ENCODE data around the gene CAB39L.

CAB39L gene

GRCh38 chr13:49441312-49441711 lies 2.6 kb downstream of the CAB39L start:
- DNase-seq: no peak

GRCh38 chr13:49439609-49440008 lies 4.3 kb downstream of the CAB39L start:
- DNase-seq: no peak

GRCh38 chr13:49437705-49438104 lies 6.2 kb downstream of the CAB39L start:
- DNase-seq: no peak

DNA sequence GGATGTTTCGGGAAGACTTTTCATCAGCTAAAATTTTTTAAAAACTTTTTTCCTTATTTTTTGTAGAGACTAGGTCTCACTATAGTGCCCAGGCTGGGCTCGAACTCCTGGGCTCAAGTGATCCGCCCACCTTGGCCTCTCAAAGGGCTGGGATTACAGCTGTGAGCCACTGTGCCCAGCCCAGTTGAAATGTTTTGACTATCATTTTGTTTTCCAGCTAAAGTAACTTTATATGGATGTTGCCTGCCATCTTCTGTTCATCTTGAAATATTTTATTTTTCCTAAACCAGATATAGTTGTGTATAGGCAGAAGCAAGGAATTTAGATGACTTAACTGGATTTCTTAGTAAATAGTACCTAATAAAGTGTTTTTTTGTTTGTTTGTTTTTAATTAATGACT lies 7.0 kb downstream of the CAB39L start:
- peak; percentile 28 for DNase-seq

DNA sequence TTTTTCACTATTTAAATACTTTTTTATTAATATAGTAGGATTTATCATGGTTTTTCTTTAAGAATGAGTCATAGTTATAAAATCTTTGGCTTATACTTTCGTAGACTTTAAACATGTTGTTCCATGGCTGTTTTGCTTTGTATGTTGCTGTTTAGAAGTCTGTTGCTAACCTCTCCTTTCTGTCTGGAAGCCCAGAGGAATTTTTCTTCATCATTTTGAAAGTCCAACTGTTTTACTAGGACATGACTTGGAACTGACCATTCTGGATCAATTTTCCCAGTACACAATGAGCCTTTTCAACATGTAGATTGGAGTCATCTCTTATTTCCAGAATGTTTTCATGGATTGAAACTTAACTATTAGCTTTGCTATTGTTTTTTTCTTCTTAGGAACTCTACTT lies 7.9 kb downstream of the CAB39L start:
- no peak for DNase-seq

DNA sequence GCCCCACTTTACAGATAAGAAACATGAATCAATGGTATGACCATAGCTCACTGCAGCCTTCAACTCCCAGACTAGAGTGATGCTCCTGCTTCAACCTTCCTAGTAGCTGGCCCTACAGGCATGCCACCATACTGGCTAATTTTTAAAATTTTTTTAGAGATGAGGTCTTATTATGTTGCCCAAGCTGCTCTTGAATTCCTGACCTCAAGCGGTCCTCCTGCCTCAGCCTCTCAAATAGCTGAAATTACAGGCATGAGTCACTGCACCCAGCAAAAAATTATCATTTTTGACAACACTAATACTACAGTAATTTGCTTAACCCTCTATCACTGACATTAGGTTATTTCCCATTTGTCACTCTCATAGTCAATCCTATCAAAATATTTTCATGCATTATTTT lies 14.7 kb downstream of the CAB39L start:
- no peak for DNase-seq

- DNase-seq: no peak
Measured at GRCh38 chr13:49428041-49428763, 15.7 kb downstream of the CAB39L start.

- no peak for DNase-seq
Measured at GRCh38 chr13:49424011-49424560, 19.8 kb downstream of the CAB39L start.

DNA sequence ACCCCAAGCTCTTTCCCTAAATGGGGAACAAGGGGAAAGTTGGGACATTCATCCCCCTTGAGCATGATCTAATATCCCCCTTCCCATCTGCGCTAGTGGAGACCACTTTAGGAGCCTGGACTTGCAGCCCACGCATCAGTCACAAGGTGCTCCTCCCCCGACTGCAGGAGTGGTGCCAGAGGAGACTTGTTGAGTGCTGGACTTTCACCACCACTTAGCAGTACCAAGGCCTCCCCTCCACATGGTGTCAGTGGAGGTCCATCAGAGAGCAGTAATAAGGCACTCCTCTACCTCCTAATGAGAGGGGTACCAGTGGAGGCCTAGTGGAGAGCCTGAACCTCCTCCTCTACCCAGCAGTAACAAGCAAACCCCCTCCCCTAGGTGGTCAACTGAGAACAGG lies 22.5 kb downstream of the CAB39L start:
- no peak for DNase-seq

DNA sequence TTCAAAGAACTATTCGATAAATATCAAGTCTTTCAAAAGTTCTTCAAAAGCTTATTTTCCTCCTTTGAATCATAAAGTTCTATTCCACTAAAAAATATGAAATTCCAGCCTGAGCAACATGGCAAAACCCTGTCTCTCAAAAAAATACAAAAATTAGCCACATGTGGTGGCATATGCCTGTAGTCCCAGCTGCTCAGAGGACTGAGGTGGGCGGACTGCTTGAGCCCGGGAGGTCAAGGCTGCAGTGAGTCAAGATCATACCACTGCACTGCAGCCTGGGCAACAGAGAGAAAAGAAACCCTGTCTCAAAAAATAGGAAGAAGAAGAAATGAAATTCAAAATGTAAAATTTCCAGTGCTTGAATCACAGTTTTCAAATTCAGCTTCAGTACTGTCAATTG lies 24.6 kb downstream of the CAB39L start:
- DNase-seq: no peak

GRCh38 chr13:49418206-49418605 lies 25.7 kb downstream of the CAB39L start:
- DNase-seq: no peak

DNA sequence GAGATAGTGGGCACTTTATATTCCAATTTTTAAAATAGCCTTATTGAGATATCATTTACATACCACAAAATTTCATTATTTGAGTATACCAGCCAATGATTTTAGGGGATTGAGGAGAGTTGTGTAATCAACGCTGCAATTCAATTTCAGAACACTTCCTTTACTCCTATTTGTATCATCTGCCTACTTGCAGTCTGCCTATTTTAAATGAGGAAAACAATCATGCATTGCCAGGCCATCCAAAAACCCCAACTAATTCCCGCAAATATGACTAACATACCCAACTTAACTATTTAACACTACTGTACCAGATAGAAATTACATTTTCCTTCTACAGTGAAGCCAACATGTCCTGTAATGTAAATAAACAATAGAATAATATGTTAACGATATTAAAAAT lies 26.7 kb downstream of the CAB39L start:
- no peak for DNase-seq

GRCh38 chr13:49412749-49413148 lies 31.1 kb downstream of the CAB39L start:
- DNase-seq: no peak

DNA sequence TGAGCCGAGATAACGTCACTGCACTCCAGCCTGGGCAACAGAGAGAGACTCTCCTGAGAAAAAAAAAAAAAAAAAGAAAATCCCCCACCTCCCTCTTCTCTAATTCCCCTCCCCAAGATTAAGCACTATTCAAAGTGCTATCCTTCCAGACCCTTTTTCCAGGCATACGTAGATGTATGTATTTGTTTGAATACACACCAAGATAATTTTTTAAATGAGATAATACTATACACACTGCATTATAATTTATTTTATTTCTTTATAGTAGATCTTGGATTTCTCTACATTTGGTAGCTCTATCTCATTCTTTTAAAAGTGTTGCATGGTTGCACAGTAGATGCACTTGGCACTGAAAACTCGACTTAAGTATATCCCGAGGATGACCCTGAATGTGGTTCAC lies 32.5 kb downstream of the CAB39L start:
- no peak for DNase-seq

DNA sequence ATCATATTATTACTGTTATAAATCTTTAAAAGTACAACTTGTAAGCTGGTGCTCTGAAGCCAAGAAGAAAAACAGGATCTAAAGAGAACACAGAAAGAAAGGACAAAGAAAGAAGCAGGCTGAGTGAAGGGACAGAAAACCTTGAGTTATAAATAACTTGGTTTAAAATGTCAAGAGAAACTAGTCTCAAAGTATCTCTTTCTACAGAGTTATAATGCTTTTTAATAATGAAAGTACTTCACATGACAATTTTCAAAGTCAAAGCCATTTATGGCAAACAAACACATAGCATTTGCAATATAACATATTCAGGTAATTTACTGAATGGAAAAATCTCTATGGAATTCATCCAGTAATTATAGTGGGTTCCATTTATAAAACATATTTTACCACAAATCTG lies 33.4 kb downstream of the CAB39L start:
- no peak for DNase-seq

- no peak for DNase-seq
Measured at GRCh38 chr13:49410006-49410405, 33.9 kb downstream of the CAB39L start.

DNA sequence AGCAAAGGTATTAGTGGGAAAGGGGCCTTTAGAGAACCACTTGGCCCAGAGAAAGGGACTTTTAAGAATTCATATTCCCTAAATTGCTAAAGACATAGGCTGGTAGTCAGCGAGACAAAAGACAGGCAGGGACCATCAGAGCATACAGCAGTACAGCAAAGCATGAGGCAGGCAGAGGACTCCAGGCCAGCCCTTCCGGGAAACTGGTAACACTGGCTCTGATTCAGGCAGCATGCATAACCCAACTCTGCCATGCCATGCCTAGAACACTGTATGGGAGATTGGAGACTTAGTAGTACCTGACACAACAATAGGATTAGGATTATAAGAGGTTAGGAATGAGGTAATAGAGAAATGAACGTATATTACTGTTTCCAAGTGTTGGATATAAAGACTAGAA lies 34.9 kb downstream of the CAB39L start:
- peak; percentile 25 for DNase-seq

- no peak for DNase-seq
Measured at GRCh38 chr13:49407936-49408335, 35.9 kb downstream of the CAB39L start.

- DNase-seq: no peak
Measured at GRCh38 chr13:49407068-49407467, 36.8 kb downstream of the CAB39L start.

DNA sequence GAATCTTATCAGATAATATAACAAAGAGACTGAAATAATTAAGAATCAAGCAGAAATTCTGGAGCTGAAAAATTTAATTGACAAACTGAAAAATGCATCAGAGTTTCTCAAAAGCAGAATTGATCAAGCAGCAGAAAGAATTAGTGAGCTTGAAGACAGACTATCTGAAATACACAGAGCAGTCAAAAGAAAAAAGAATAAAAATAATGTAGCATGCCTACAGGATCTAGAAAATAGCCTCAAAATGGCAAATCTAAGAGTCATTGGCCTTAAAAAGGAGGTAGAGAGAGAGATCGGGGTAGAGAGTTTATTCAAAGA lies 39.2 kb downstream of the CAB39L start:
- DNase-seq: no peak

DNA sequence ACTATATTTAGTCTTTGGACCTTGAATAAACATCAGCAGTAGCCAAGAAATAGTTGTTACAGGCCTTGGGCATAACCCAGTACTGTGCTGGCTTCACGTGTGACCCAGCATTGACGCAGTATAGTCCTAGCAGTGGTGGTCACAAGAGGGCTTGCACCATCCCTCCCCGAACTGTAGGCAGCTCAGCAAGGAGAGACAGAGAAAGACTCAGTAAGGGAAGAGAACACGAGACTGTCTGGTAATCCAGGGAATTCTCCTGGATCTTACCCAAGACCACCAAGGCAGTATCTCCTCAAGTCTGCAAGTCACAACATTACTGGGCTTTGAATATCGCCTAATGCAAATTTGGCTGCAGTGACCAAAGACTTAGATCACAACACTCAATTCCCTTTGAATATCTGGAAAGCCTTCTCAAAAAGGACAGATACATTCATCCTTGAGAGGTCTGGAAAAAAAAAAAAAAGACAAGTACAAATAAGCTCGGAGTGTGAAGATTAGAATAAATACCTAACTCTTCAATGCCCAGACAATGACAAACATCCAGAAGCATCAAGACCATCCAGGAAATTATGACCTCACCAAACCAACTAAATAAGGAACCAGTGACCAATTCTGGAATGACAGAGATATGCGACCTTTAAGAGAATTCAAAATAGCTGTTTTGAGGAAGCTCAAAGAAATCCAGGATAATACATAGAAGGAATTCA lies 39.7 kb downstream of the CAB39L start:
- DNase-seq: no peak

GRCh38 chr13:49400755-49401659 lies 42.9 kb downstream of the CAB39L start:
- DNase-seq: no peak

DNA sequence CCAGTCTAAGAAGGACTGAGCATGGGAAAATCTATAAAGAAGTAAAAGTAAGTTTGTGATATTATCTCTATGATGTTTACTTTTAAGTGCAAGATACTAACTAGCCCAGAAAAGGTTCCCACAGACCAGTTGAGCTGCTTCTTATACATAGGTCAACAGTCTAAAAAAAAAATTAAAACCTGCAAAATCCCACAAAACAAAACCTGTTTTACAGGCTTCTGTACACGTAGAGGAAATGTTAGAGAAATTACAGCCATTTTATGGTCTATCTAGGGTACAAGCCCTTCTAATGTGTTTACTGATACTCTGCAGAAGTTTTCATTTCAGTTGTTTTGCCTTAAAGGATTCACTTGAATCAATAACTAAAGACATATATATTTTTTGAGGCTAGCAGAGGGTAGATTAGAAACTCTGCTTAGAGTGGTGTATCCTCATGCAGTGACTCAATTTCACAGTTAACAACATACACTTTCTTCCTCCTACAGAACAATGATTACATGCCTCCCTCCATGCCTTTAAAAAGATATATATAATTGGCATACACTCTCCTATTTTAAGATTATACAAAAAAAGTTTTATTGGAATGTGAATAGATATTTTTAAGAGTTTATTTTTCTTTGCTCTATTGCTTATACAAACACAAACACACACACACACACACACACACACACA lies 43.9 kb downstream of the CAB39L start:
- no peak for DNase-seq
